Keratinocyte (primary cell): ENCODE data around the gene FBLN1. TPM values are rescaled to one million over a fixed set of nuclear protein-coding genes. Genes with fewer than 3 reads are reported as not detected.

Experiments used
- DNase-seq: peaks from one replicate; pipeline ENCODE4 v3.0.0-alpha.2; 2011; ENCODE audit warnings: low read depth, missing footprints, low spot score
- FAIRE-seq: peaks from 2 replicates; lab custom pipeline; 2011; peaks lifted over from hg19 to GRCh38; lab: Jason Lieb, UNC
- H2AFZ ChIP-seq: 2 replicates; pipeline ENCODE4 v1.6.0; 2012; ENCODE audit warnings: low read length, control low read depth, inconsistent platforms; ENCODE audit not compliant: control insufficient read depth
- H3K27ac ChIP-seq: 2 replicates; pipeline ENCODE4 v1.5.1; 2011; ENCODE audit warnings: low read length; ENCODE audit not compliant: control insufficient read depth, insufficient read depth
- H3K27me3 ChIP-seq: 3 replicates; pipeline ENCODE4 v1.6.0; 2011; ENCODE audit warnings: low read length; ENCODE audit not compliant: control insufficient read depth, insufficient read depth; ENCODE audit errors: extremely low read depth
- H3K36me3 ChIP-seq, 2 experiments: 2 replicates in 1 of 2; 3 replicates in 1 of 2; pipeline ENCODE4 v1.5.1; 2011; ENCODE audit warnings: low read length in 2 of 2, mild to moderate bottlenecking in 1 of 2; ENCODE audit not compliant: control insufficient read depth in 2 of 2, insufficient read depth in 2 of 2; ENCODE audit errors: extremely low read depth in 1 of 2
- H3K4me1 ChIP-seq: 3 replicates; pipeline ENCODE4 v1.5.1; 2011; ENCODE audit warnings: low read length; ENCODE audit not compliant: control insufficient read depth, insufficient read depth; ENCODE audit errors: extremely low read depth
- H3K4me2 ChIP-seq: 3 replicates; pipeline ENCODE4 v1.6.0; 2011; ENCODE audit warnings: low read depth, low read length; ENCODE audit not compliant: control insufficient read depth, insufficient read depth; ENCODE audit errors: extremely low read depth
- H3K4me3 ChIP-seq, 3 experiments: fragments of 200-600 bp in 1 of 3; sonication (generic) in 1 of 3; 2 replicates in 2 of 3; 3 replicates in 1 of 3; pipeline ENCODE4 v1.5.1; 2011 to 2016; ENCODE audit warnings: low read length in 3 of 3, mild to moderate bottlenecking in 3 of 3, control low read depth in 2 of 3, inconsistent platforms in 1 of 3, low read depth in 1 of 3, mixed read lengths in 1 of 3, mixed run types in 1 of 3, moderate library complexity in 1 of 3; ENCODE audit not compliant: control insufficient read depth in 2 of 3, insufficient read depth in 2 of 3; ENCODE audit errors: extremely low read depth in 1 of 3
- H3K79me2 ChIP-seq: 2 replicates; pipeline ENCODE4 v1.6.0; 2012; ENCODE audit warnings: low read length; ENCODE audit not compliant: control insufficient read depth, insufficient read depth
- H3K9ac ChIP-seq: 3 replicates; pipeline ENCODE4 v1.6.0; 2011; ENCODE audit warnings: low read length; ENCODE audit not compliant: control insufficient read depth, insufficient read depth; ENCODE audit errors: extremely low read depth
- H3K9me1 ChIP-seq: 3 replicates; pipeline ENCODE4 v1.6.0; 2011; ENCODE audit warnings: low read length; ENCODE audit not compliant: control insufficient read depth, insufficient read depth; ENCODE audit errors: extremely low read depth
- H3K9me3 ChIP-seq: 2 replicates; pipeline ENCODE4 v1.5.1; 2012; ENCODE audit warnings: low read depth, low read length; ENCODE audit not compliant: control insufficient read depth
- H4K20me1 ChIP-seq: 3 replicates; pipeline ENCODE4 v1.6.0; 2011; ENCODE audit warnings: low read length; ENCODE audit not compliant: control insufficient read depth, insufficient read depth; ENCODE audit errors: extremely low read depth
- EZH2 ChIP-seq: IDR thresholded peaks from one replicate; pipeline ENCODE4 v1.6.1; 2012; ENCODE audit warnings: inconsistent platforms, mild to moderate bottlenecking, low read length, moderate library complexity
- dilution Hi-C: fragments of 300-500 bp; cut with MboI; formaldehyde crosslinking; loops from one replicate; pipeline ENCODE4 v1.7.0; 2020; ENCODE audit warnings: low sequenced_read_pairs; ENCODE audit not compliant: extremely low pct_ligation_motif_present
- polyA plus RNA-seq, 5 experiments: library from polyadenylated mRNA; depleted of rRNA in 3 of 5; stranded (reverse) in 3 of 5; stranded (forward) in 1 of 5; unstranded in 1 of 5; fragments of >200 nt; gene quantifications; 1 replicate in 1 of 5; 2 replicates in 3 of 5; 3 replicates in 1 of 5; pipeline versions ENCODE4 v1.2.1 to v1.2.3, GENCODE V29; 2011 to 2012; ENCODE audit warnings: missing spikeins in 2 of 5, low read depth in 1 of 5, low replicate concordance in 1 of 5
- TF ChIP-seq, protein P1 (sequence below), 3 experiments: IDR thresholded peaks in 1 of 3; conservative IDR thresholded peaks in 1 of 3; optimal IDR thresholded peaks in 1 of 3; 2 replicates in 2 of 3; 3 replicates in 1 of 3; pipeline versions ENCODE3 to v1.5.1; 2011; ENCODE audit warnings: low read length in 3 of 3, mild to moderate bottlenecking in 3 of 3, moderate library complexity in 2 of 3, control low read depth in 1 of 3, inconsistent platforms in 1 of 3; ENCODE audit not compliant: insufficient read depth in 2 of 3; ENCODE audit errors: extremely low read depth in 1 of 3

The FBLN1 gene
- polyA plus RNA-seq, 1 donor (not counting 4 experiments of a cell fraction or from before 2014, with no cell fraction given), result 13.7 TPM

GRCh38 chr22:45616432-45616831 is 113.7 kb downstream of the FBLN1 start:
- dilution Hi-C loops, result no loop called here
- TF ChIP-seq, protein P1, sequence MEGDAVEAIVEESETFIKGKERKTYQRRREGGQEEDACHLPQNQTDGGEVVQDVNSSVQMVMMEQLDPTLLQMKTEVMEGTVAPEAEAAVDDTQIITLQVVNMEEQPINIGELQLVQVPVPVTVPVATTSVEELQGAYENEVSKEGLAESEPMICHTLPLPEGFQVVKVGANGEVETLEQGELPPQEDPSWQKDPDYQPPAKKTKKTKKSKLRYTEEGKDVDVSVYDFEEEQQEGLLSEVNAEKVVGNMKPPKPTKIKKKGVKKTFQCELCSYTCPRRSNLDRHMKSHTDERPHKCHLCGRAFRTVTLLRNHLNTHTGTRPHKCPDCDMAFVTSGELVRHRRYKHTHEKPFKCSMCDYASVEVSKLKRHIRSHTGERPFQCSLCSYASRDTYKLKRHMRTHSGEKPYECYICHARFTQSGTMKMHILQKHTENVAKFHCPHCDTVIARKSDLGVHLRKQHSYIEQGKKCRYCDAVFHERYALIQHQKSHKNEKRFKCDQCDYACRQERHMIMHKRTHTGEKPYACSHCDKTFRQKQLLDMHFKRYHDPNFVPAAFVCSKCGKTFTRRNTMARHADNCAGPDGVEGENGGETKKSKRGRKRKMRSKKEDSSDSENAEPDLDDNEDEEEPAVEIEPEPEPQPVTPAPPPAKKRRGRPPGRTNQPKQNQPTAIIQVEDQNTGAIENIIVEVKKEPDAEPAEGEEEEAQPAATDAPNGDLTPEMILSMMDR (optimal IDR thresholded peaks at IDR 0.05 in 1 of 3, IDR thresholded peaks at IDR 0.05 in 1 of 3, conservative IDR thresholded peaks at IDR 0.05 in 1 of 3; ENCODE audit: extremely low read depth in 1 of 3, insufficient read depth in 2 of 3, low read length in 3 of 3), result no peak
- TF ChIP-seq EZH2, result no peak
- no peaks in the 10 kb centered on the region for H3K27me3 ChIP-seq

GRCh38 chr22:45617948-45618347 is 115.3 kb downstream of the FBLN1 start:
- DNase-seq (no peak), FAIRE-seq (peak; percentile 20)
- H3K36me3 ChIP-seq, result no peaks in the 10 kb centered on the region
- peaks cover 20% of the 10 kb centered on the region for H3K4me1 ChIP-seq
- H3K9me3 ChIP-seq, result no peaks in the 10 kb centered on the region
- H3K27me3 ChIP-seq, result no peaks in the 10 kb centered on the region
- no peak overlapping the region for H2AFZ ChIP-seq
- H3K4me2 ChIP-seq, result no peak overlapping the region
- no peak overlapping the region for H3K9ac ChIP-seq
- TF ChIP-seq, protein P1 (optimal IDR thresholded peaks at IDR 0.05 in 1 of 3, IDR thresholded peaks at IDR 0.05 in 1 of 3, conservative IDR thresholded peaks at IDR 0.05 in 1 of 3; ENCODE audit: extremely low read depth in 1 of 3, insufficient read depth in 2 of 3, low read length in 3 of 3), result no peak
- TF ChIP-seq EZH2, result no peak
- H3K4me3 ChIP-seq, result no peak overlapping the region
- no peaks in the 10 kb centered on the region for H4K20me1 ChIP-seq
- dilution Hi-C loops, result no loop called here
- no peaks in the 10 kb centered on the region for H3K79me2 ChIP-seq
- H3K9me1 ChIP-seq, result no peaks in the 10 kb centered on the region
- no peak overlapping the region for H3K27ac ChIP-seq

More at GRCh38 chr22:45616432-45616831, 113.7 kb downstream of the FBLN1 start:
- Histone ChIP-seq H3K9ac (no peak overlapping the region), H3K4me3 (no peak overlapping the region), H3K79me2 (no peaks in the 10 kb centered on the region), H3K9me3 (no peaks in the 10 kb centered on the region), H3K36me3 (no peaks in the 10 kb centered on the region), H3K4me2 (no peak overlapping the region), H3K9me1 (no peaks in the 10 kb centered on the region), H2AFZ (no peak overlapping the region), H4K20me1 (no peaks in the 10 kb centered on the region), H3K27ac (no peak overlapping the region), H3K4me1 (peaks cover 28% of the 10 kb centered on the region)
- DNase-seq (no peak), FAIRE-seq (no peak)
